Neutrophil (primary cell): ENCODE measurements around the gene RAB14.

Experiments
- H3K27ac ChIP-seq: fragments of 200-600 bp; sonication (generic); 2 replicates; pipeline ENCODE4 v1.5.1; 2016; ENCODE audit warnings: mild to moderate bottlenecking, moderate library complexity
- H3K27me3 ChIP-seq: fragments of 200-600 bp; sonication (generic); 2 replicates; pipeline ENCODE4 v1.6.0; 2016; ENCODE audit warnings: mild to moderate bottlenecking
- H3K36me3 ChIP-seq: fragments of 200-600 bp; sonication (generic); 2 replicates; pipeline ENCODE4 v1.5.1; 2017
- H3K4me1 ChIP-seq, 2 experiments: fragments of 200-600 bp in 1 of 2; sonication (generic) in 1 of 2; 1 replicate in 1 of 2; 2 replicates in 1 of 2; pipeline versions ENCODE4 v1.5.1 to v1.6.1; 2013 to 2016; ENCODE audit warnings: low read depth in 1 of 2, low read length in 1 of 2, mild to moderate bottlenecking in 1 of 2, moderate library complexity in 1 of 2; ENCODE audit not compliant: control insufficient read depth in 1 of 2, insufficient read depth in 1 of 2
- H3K4me3 ChIP-seq, 2 experiments: fragments of 200-600 bp in 1 of 2; sonication (generic) in 1 of 2; 1 replicate in 1 of 2; 2 replicates in 1 of 2; pipeline ENCODE4 v1.5.1; 2013 to 2016; ENCODE audit warnings: low read depth in 1 of 2, low read length in 1 of 2, mild to moderate bottlenecking in 1 of 2, moderate library complexity in 1 of 2
- H3K9me3 ChIP-seq: fragments of 200-600 bp; sonication (generic); 2 replicates; pipeline ENCODE4 v1.5.1; 2016
- CTCF ChIP-seq: fragments of 200-600 bp; sonication (generic); IDR thresholded peaks from 2 replicates; pipeline ENCODE4 v1.5.1; 2016; ENCODE audit warnings: antibody characterized with exemption

The RAB14 gene

GRCh38 chr9:121219530-121219929 lies 17.9 kb upstream of the RAB14 start:
- Histone ChIP-seq H3K4me1 (peaks cover 27 to 38% of the 10 kb centered on the region in 2 experiments), H3K9me3 (no peaks in the 10 kb centered on the region), H3K27me3 (no peaks in the 10 kb centered on the region), H3K36me3 (no peaks in the 10 kb centered on the region), H3K4me3 (no peak overlapping the region), H3K27ac (no peak overlapping the region)
- no peak for TF ChIP-seq CTCF

- TF ChIP-seq CTCF, result no peak
- Histone ChIP-seq H3K36me3 (no peaks in the 10 kb centered on the region), H3K4me3 (no peak overlapping the region), H3K9me3 (no peaks in the 10 kb centered on the region), H3K27ac (no peak overlapping the region), H3K27me3 (no peaks in the 10 kb centered on the region), H3K4me1 (peaks cover 32 to 43% of the 10 kb centered on the region in 2 experiments)
Measured at GRCh38 chr9:121218357-121219027, 16.8 kb upstream of the RAB14 start.

GRCh38 chr9:121217609-121218292 lies 16.1 kb upstream of the RAB14 start:
- no peaks in the 10 kb centered on the region for H3K9me3 ChIP-seq
- H3K4me3 ChIP-seq, result no peak overlapping the region
- H3K36me3 ChIP-seq, result no peaks in the 10 kb centered on the region
- no peak overlapping the region for H3K27ac ChIP-seq
- peaks cover 40 to 47% of the 10 kb centered on the region in 2 experiments for H3K4me1 ChIP-seq
- TF ChIP-seq CTCF, result no peak
- H3K27me3 ChIP-seq, result no peaks in the 10 kb centered on the region

- H3K36me3 ChIP-seq, result no peaks in the 10 kb centered on the region
- peaks cover 36 to 38% of the 10 kb centered on the region in 2 experiments for H3K4me1 ChIP-seq
- no peaks in the 10 kb centered on the region for H3K9me3 ChIP-seq
- no peak overlapping the region for H3K4me3 ChIP-seq
- no peak for TF ChIP-seq CTCF
- peak overlapping the region; percentile 80 for H3K27ac ChIP-seq
- H3K27me3 ChIP-seq, result no peaks in the 10 kb centered on the region
Measured at GRCh38 chr9:121216271-121216805, 14.7 kb upstream of the RAB14 start.

GRCh38 chr9:121214005-121214404 lies 12.3 kb upstream of the RAB14 start:
- no peak for TF ChIP-seq CTCF
- no peaks in the 10 kb centered on the region for H3K9me3 ChIP-seq
- H3K4me1 ChIP-seq, result peaks cover 29% of the 10 kb centered on the region in 2 experiments
- H3K36me3 ChIP-seq, result no peaks in the 10 kb centered on the region
- no peak overlapping the region for H3K4me3 ChIP-seq
- H3K27me3 ChIP-seq, result no peaks in the 10 kb centered on the region
- peak overlapping the region; percentile 80 for H3K27ac ChIP-seq
